Stimulated activated naive CD4-positive, alpha-beta T cell treated with Interleukin-2 at 50 U/mL for 16 hours (primary cell): ENCODE results near the gene KCTD18.
A peak's percentile ranks its signal among the peaks of the same experiment; 100 is the strongest.

Experiments used
- DNase-seq: peaks from one replicate; lab custom pipeline; 2025; lab: John Stamatoyannopoulos, UW

Gene KCTD18

GRCh38 chr2:200509612-200510433 lies at the start of gene KCTD18:
Gene KCTD18 (minus strand): TSS chr2:200510068. CDS start chr2:200507016, 3,052 bp downstream.
- DNase-seq: peak; percentile 88

- DNase-seq: no peak
Observed at GRCh38 chr2:200540793-200541192, 30.9 kb upstream of the KCTD18 start.

- DNase-seq: no peak
Observed at GRCh38 chr2:200538139-200538538, 28.3 kb upstream of the KCTD18 start.

GRCh38 chr2:200534572-200534971 lies 24.7 kb upstream of the KCTD18 start:
- DNase-seq: no peak

GRCh38 chr2:200533754-200534153 lies 23.9 kb upstream of the KCTD18 start:
- DNase-seq: no peak

GRCh38 chr2:200528228-200528627 lies 18.4 kb upstream of the KCTD18 start:
- no peak for DNase-seq

- peak; percentile 95 for DNase-seq
Observed at GRCh38 chr2:200525882-200526651, 16.2 kb upstream of the KCTD18 start, which contains the start of gene SGO2. Gene SGO2 (plus strand): TSS chr2:200526207. CDS start chr2:200532976, 6,769 bp downstream.

GRCh38 chr2:200525551-200525881 lies 15.6 kb upstream of the KCTD18 start:
- DNase-seq: no peak

- no peak for DNase-seq
Observed at GRCh38 chr2:200525066-200525465, 15.2 kb upstream of the KCTD18 start.

- no peak for DNase-seq
Observed at GRCh38 chr2:200523604-200524003, 13.7 kb upstream of the KCTD18 start.

- DNase-seq: no peak
Observed at GRCh38 chr2:200523158-200523557, 13.3 kb upstream of the KCTD18 start.

GRCh38 chr2:200515155-200515554 lies 5.3 kb upstream of the KCTD18 start:
- no peak for DNase-seq

GRCh38 chr2:200509235-200509611 lies 645 bp downstream of the KCTD18 start:
- no peak for DNase-seq

GRCh38 chr2:200507179-200507578 lies 2.7 kb downstream of the KCTD18 start:
- no peak for DNase-seq

GRCh38 chr2:200506679-200507078 lies 3.2 kb downstream of the KCTD18 start:
- no peak for DNase-seq

GRCh38 chr2:200502196-200502595 lies 7.7 kb downstream of the KCTD18 start:
- DNase-seq: no peak

GRCh38 chr2:200498402-200499162 lies 11.3 kb downstream of the KCTD18 start:
- no peak for DNase-seq

- DNase-seq: no peak
Observed at GRCh38 chr2:200496696-200497095, 13.2 kb downstream of the KCTD18 start.

GRCh38 chr2:200494048-200494447 lies 15.8 kb downstream of the KCTD18 start:
- no peak for DNase-seq

GRCh38 chr2:200492656-200493055 lies 17.2 kb downstream of the KCTD18 start:
- DNase-seq: no peak

GRCh38 chr2:200490001-200490400 lies 19.9 kb downstream of the KCTD18 start:
- DNase-seq: no peak

- no peak for DNase-seq
Observed at GRCh38 chr2:200488169-200488568, 21.7 kb downstream of the KCTD18 start.

GRCh38 chr2:200486529-200486928 lies 23.3 kb downstream of the KCTD18 start:
- DNase-seq: no peak
